ENCODE measurements around the gene FSD1L. TPM values are rescaled to one million over a fixed set of nuclear protein-coding genes. Genes with fewer than 3 reads are reported as not detected.
"Not testable (repeated sequence)": the region's sequence is repeated elsewhere in the genome, so short reads cannot be mapped to it uniquely, and the experiment has no call there.

FSD1L gene
- total RNA-seq, 2 donors from 2014 or later = 0.66 to 6.0 TPM

DNA sequence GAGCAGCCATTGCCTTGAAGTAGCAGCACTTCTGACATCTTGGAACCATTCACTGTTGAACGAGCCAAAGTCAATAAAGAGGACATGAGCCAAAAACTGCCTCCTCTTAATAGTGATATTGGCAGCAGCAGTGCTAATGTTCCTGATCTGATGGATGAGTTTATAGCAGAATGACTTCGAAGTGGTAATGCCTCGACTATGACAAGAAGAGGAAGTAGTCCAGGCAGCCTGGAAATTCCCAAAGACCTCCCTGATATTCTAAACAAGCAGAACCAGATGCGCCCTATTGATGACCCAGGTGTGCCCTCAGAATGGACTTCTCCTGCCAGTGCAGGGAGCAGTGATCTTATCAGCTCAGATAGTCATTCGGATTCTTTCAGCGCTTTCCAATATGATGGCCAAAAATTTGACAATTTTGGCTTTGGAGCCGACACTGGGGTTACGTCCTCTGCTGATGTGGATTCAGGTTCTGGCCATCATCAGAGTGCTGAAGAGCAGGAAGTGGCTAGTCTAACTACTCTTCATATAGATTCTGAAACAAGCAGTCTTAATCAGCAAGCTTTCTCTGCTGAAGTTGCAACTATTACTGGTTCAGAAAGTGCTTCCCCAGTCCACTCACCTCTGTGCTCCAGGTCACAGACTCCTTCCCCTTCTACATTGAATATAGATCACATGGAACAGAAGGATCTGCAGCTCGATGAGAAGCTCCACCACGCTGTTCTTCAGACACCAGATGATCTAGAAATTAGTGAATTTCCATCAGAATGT lies 75.0 kb downstream of the FSD1L start:
- intact Hi-C loops (cut with DNase I); H3K9me3 ChIP-seq; H3K4me1 ChIP-seq; H3K36me3 ChIP-seq (replicated peaks in 1 of 2; ENCODE audit: insufficient read depth in 1 of 2, low read depth in 2 of 2); H3K27ac ChIP-seq; ATAC-seq; H3K4me3 ChIP-seq; H3K27me3 ChIP-seq; DNase-seq: not testable (repeated sequence)
- WGBS, 2 donors = 51 to 64% methylated on average over 8 to 10 of the region's 10 CpGs

- DNase-seq = no peak
- no peaks in the 10 kb centered on the region for H3K9me3 ChIP-seq
- TF ChIP-seq CTCF (IDR thresholded peaks at IDR 0.05) (no peak), POLR2A (IDR thresholded peaks at IDR 0.05) (no peak)
- no peaks in the 10 kb centered on the region for H3K36me3 ChIP-seq (replicated peaks in 1 of 2; ENCODE audit: insufficient read depth in 1 of 2, low read depth in 2 of 2)
- intact Hi-C loops (cut with DNase I) = no loop called here
- 66 to 77% methylated on average over 3 of the region's 3 CpGs for WGBS, 2 donors
- no peaks in the 10 kb centered on the region for H3K4me1 ChIP-seq
- ATAC-seq = no peak
- H3K4me3 ChIP-seq = no peak overlapping the region
- no peaks in the 10 kb centered on the region for H3K27me3 ChIP-seq
- no peak overlapping the region for H3K27ac ChIP-seq
These were observed 83.7 kb downstream of the FSD1L start for GRCh38 chr9:105531530-105531929.

DNA sequence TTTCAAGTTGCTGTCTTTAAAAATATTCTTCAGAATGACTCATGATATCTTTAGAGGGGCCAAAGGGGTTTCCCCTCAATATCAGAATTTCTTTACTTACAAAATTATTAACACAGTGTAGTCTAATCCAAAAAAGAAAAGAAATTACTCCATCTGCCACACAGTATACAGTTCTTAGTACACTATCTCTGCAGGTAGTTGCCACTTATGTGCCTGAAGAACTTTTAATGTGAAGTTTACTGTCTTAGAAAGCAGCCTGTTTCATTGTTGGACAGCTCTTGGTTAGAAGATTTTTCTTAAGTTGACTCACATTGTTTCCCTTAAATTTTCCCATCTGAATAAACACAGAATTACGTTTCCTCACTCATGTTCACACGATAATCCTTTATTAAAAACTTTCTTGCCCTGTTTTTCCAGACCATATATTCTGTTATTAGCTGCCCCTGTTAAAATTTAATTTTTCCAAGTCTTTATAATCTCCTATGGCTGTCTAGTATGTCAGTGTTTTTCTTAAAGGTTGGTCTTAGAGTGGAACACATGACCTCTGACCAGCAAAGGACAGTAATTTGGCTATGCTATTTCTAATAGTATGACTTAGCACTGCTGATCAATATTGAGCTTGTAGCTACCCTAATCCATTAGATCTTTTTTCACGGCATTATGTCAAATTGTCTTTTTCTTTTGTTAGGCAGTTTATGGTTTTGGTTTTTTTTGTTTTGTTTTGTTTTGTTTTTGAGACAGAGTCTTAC lies 88.3 kb downstream of the FSD1L start:
- Histone ChIP-seq H3K4me1 (no peaks in the 10 kb centered on the region), H3K9me3 (no peaks in the 10 kb centered on the region), H3K27ac (no peak overlapping the region), H3K27me3 (no peaks in the 10 kb centered on the region), H3K4me3 (no peak overlapping the region), H3K36me3 (replicated peaks in 1 of 2; ENCODE audit: insufficient read depth in 1 of 2, low read depth in 2 of 2) (no peaks in the 10 kb centered on the region)
- ATAC-seq = no peak
- no peak for DNase-seq
- TF ChIP-seq POLR2A (IDR thresholded peaks at IDR 0.05) = no peak
- TF ChIP-seq CTCF (IDR thresholded peaks at IDR 0.05) = no peak
- intact Hi-C loops (cut with DNase I) = no loop called here
- WGBS, 2 donors = 94 to 95% methylated on average over 3 of the region's 3 CpGs

DNA sequence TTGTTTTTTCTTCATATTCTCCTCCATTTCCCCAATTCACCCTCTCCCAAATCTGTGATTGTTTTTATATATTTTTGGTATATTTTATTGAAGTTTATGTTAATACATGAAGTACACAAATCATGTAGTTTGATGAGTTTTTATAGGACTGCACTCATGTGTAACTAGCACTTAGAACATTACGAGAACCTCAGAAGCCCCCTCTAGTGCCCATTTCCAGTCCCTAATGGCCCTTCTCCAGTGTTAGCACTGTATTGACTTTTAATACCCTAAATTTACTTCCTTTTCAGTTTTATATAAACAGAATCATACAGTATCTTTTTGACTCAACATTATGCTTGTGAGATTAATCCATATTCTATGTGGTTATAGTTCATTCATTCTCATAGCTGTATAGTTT lies 91.6 kb downstream of the FSD1L start:
- DNase-seq (no peak), ATAC-seq (no peak)
- TF ChIP-seq CTCF (IDR thresholded peaks at IDR 0.05) = no peak
- TF ChIP-seq POLR2A (IDR thresholded peaks at IDR 0.05) = no peak
- no peaks in the 10 kb centered on the region for H3K9me3 ChIP-seq
- H3K36me3 ChIP-seq (replicated peaks in 1 of 2; ENCODE audit: insufficient read depth in 1 of 2, low read depth in 2 of 2) = no peaks in the 10 kb centered on the region
- 89 to 91% methylated on average over 1 of the region's 1 CpG for WGBS, 2 donors
- H3K27me3 ChIP-seq = no peaks in the 10 kb centered on the region
- intact Hi-C loops (cut with DNase I) = no loop called here
- H3K4me1 ChIP-seq = no peaks in the 10 kb centered on the region
- H3K4me3 ChIP-seq = no peak overlapping the region
- H3K27ac ChIP-seq = no peak overlapping the region

DNA sequence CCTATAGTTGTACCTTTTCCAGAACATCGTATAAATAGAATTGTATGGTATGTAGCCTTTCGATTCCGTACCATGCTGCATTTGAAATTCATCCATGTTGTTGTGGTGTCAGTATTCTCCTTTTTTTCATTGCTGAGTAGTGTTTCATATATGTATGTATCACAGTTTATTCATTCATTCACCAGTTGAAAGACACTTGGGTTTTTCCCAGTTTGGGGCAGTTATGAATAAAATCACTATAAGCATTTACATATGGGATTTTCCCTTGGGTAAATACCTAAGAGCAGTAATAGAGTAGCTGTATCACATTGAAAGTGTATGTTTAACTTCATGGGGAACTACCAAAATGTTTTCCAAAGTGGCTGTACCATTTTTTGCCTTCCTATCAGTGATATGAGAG lies 94.0 kb downstream of the FSD1L start:
- no peak for ATAC-seq
- Histone ChIP-seq H3K27ac (no peak overlapping the region), H3K36me3 (replicated peaks in 1 of 2; ENCODE audit: insufficient read depth in 1 of 2, low read depth in 2 of 2) (no peaks in the 10 kb centered on the region), H3K27me3 (no peaks in the 10 kb centered on the region), H3K9me3 (no peaks in the 10 kb centered on the region), H3K4me1 (no peaks in the 10 kb centered on the region), H3K4me3 (no peak overlapping the region)
- TF ChIP-seq CTCF (IDR thresholded peaks at IDR 0.05) (no peak), POLR2A (IDR thresholded peaks at IDR 0.05) (no peak)
- WGBS, 2 donors = 95 to 97% methylated on average over 3 of the region's 3 CpGs
- DNase-seq = no peak
- intact Hi-C loops (cut with DNase I) = no loop called here
